Fibroblast of lung (primary cell): ENCODE measurements around the gene KCNJ8. TPM values are rescaled to one million over a fixed set of nuclear protein-coding genes. Genes with fewer than 3 reads are reported as not detected.

ENCODE experiments used
- DNase-seq, 2 donors: peaks; one replicate each; pipeline versions ENCODE4 v3.0.0 to v3.0.0-alpha.2; 2010; ENCODE audit warnings: low read depth in 2 of 2
- H2AFZ ChIP-seq: 2 replicates; pipeline ENCODE4 v1.5.1; 2012; ENCODE audit warnings: low read length, control low read depth, inconsistent platforms
- H3K27ac ChIP-seq: 2 replicates; pipeline ENCODE4 v1.5.1; 2011; ENCODE audit warnings: low read length, control low read depth; ENCODE audit not compliant: insufficient read depth
- H3K27me3 ChIP-seq: 2 replicates; pipeline ENCODE4 v1.5.1; 2011; ENCODE audit warnings: mild to moderate bottlenecking, low read length; ENCODE audit not compliant: control insufficient read depth, insufficient read depth
- H3K36me3 ChIP-seq: 2 replicates; pipeline ENCODE4 v1.5.1; 2011; ENCODE audit warnings: low read length; ENCODE audit not compliant: control insufficient read depth, insufficient read depth
- H3K4me1 ChIP-seq: 2 replicates; pipeline ENCODE4 v1.5.1; 2011; ENCODE audit warnings: low read length; ENCODE audit not compliant: control insufficient read depth, insufficient read depth; ENCODE audit errors: extremely low read depth
- H3K4me2 ChIP-seq: 2 replicates; pipeline ENCODE4 v1.5.1; 2011; ENCODE audit warnings: low read length, control low read depth; ENCODE audit not compliant: insufficient read depth; ENCODE audit errors: extremely low read depth
- H3K4me3 ChIP-seq, 4 experiments: fragments of 200-600 bp in 1 of 4; sonication (generic) in 1 of 4; replicated peaks in 1 of 4; 2 replicates each; pipeline ENCODE4 v1.5.1; 2011 to 2016; ENCODE audit warnings: low read length in 4 of 4, low read depth in 3 of 4, mild to moderate bottlenecking in 3 of 4, control low read depth in 2 of 4, inconsistent platforms in 1 of 4, mixed read lengths in 1 of 4; ENCODE audit not compliant: insufficient read depth in 1 of 4; ENCODE audit errors: control extremely low read depth in 1 of 4
- H3K79me2 ChIP-seq: 2 replicates; pipeline ENCODE4 v1.5.1; 2012; ENCODE audit warnings: mild to moderate bottlenecking, low read length, inconsistent platforms; ENCODE audit not compliant: control insufficient read depth, insufficient read depth
- H3K9ac ChIP-seq: 2 replicates; pipeline ENCODE4 v1.5.1; 2011; ENCODE audit warnings: mild to moderate bottlenecking, low read length, control low read depth; ENCODE audit not compliant: insufficient read depth
- H3K9me3 ChIP-seq: 2 replicates; pipeline ENCODE4 v1.5.1; 2012; ENCODE audit warnings: low read depth, low read length; ENCODE audit not compliant: control insufficient read depth, insufficient read depth
- H4K20me1 ChIP-seq: 2 replicates; pipeline ENCODE4 v1.5.1; 2011; ENCODE audit warnings: low read length; ENCODE audit not compliant: control insufficient read depth, insufficient read depth; ENCODE audit errors: extremely low read depth
- CTCF ChIP-seq, 2 donors: IDR thresholded peaks in 1 of 2; conservative IDR thresholded peaks in 1 of 2; 1 replicate in 1 of 2; 2 replicates in 1 of 2; pipeline ENCODE4 v1.5.1; 2011 to 2012; ENCODE audit warnings: low read length in 2 of 2, control low read depth in 1 of 2, inconsistent platforms in 1 of 2, low read depth in 1 of 2, mild to moderate bottlenecking in 1 of 2
- EZH2 ChIP-seq: IDR thresholded peaks from 2 replicates; pipeline ENCODE4 v1.5.1; 2012; ENCODE audit warnings: low read length, control low read depth, mild to moderate bottlenecking; ENCODE audit errors: missing control alignments
- polyA plus RNA-seq, 2 donors: library from polyadenylated mRNA; depleted of rRNA in 1 of 2; stranded (reverse) in 1 of 2; unstranded in 1 of 2; fragments of >200 nt; gene quantifications; 2 replicates each; pipeline ENCODE4 v1.2.1, GENCODE V29; 2011 to 2012; ENCODE audit warnings: missing spikeins in 1 of 2
- total RNA-seq: library from RNA; depleted of rRNA; stranded (reverse); fragments of >200 nt; gene quantifications from 2 replicates; pipeline ENCODE4 v1.2.1, GENCODE V29; 2014

KCNJ8 gene
- total and polyA plus RNA-seq, 2 donors (not counting 1 experiment from before 2014, with no cell fraction given): 13.2 to 17.7 TPM

- H2AFZ ChIP-seq: no peak overlapping the region
- TF ChIP-seq CTCF (conservative IDR thresholded peaks at IDR 0.05 in 1 of 2, IDR thresholded peaks at IDR 0.05 in 1 of 2; ENCODE audit: low read depth in 1 of 2, low read length in 2 of 2): no peak
- no peak for TF ChIP-seq EZH2
Measured at GRCh38 chr12:21764065-21764464, 10.4 kb downstream of the KCNJ8 start.

GRCh38 chr12:21763531-21763930 lies 11.0 kb downstream of the KCNJ8 start:
- Histone ChIP-seq H3K4me2 (no peak overlapping the region), H4K20me1 (no peaks in the 10 kb centered on the region), H3K79me2 (no peaks in the 10 kb centered on the region), H2AFZ (no peak overlapping the region), H3K4me1 (no peaks in the 10 kb centered on the region), H3K4me3 (no peak overlapping the region), H3K36me3 (no peaks in the 10 kb centered on the region), H3K9ac (no peak overlapping the region), H3K27ac (no peak overlapping the region), H3K9me3 (no peaks in the 10 kb centered on the region), H3K27me3 (no peaks in the 10 kb centered on the region)
- TF ChIP-seq CTCF (conservative IDR thresholded peaks at IDR 0.05 in 1 of 2, IDR thresholded peaks at IDR 0.05 in 1 of 2; ENCODE audit: low read depth in 1 of 2, low read length in 2 of 2) (no peak), EZH2 (no peak)
- no peak for DNase-seq

More at GRCh38 chr12:21764065-21764464, 10.4 kb downstream of the KCNJ8 start:
- Histone ChIP-seq H3K36me3 (no peaks in the 10 kb centered on the region), H3K9me3 (no peaks in the 10 kb centered on the region), H3K79me2 (no peaks in the 10 kb centered on the region), H3K9ac (no peak overlapping the region), H3K4me3 (no peak overlapping the region), H4K20me1 (no peaks in the 10 kb centered on the region), H3K4me2 (no peak overlapping the region), H3K4me1 (no peaks in the 10 kb centered on the region), H3K27ac (no peak overlapping the region), H3K27me3 (no peaks in the 10 kb centered on the region)
- DNase-seq: no peak

GRCh38 chr12:21759737-21760136 lies 14.8 kb downstream of the KCNJ8 start:
- Histone ChIP-seq H4K20me1 (no peaks in the 10 kb centered on the region), H3K79me2 (no peaks in the 10 kb centered on the region), H3K27me3 (no peaks in the 10 kb centered on the region), H3K4me3 (no peak overlapping the region), H2AFZ (no peak overlapping the region), H3K9ac (no peak overlapping the region), H3K4me2 (no peak overlapping the region), H3K9me3 (no peaks in the 10 kb centered on the region), H3K27ac (no peak overlapping the region), H3K36me3 (no peaks in the 10 kb centered on the region), H3K4me1 (no peaks in the 10 kb centered on the region)
- TF ChIP-seq EZH2: no peak
- no peak for TF ChIP-seq CTCF (conservative IDR thresholded peaks at IDR 0.05 in 1 of 2, IDR thresholded peaks at IDR 0.05 in 1 of 2; ENCODE audit: low read depth in 1 of 2, low read length in 2 of 2)
- DNase-seq: no peak
